ENCODE results near the gene FOXP4. TPM values are rescaled to one million over a fixed set of nuclear protein-coding genes. Genes with fewer than 3 reads are reported as not detected.

FOXP4 gene
- total and polyA plus RNA-seq, 4 donors, result 9.1 to 36.2 (median 21.5) TPM

GRCh38 chr6:41575598-41575997, 29.4 kb downstream of the FOXP4 start:
- 74 to 86% methylated on average over 2 of the region's 2 CpGs for WGBS, 2 donors
- DNase-seq, result no peak
- no peak overlapping the region for H3K4me3 ChIP-seq (ENCODE audit: low read length in 2 of 2)
- H3K4me1 ChIP-seq (ENCODE audit: control insufficient read depth in 1 of 2, insufficient read depth in 2 of 2, low read length in 2 of 2), result no peaks in the 10 kb centered on the region
- H3K27ac ChIP-seq (ENCODE audit: low read depth in 1 of 2, low read length in 2 of 2), result no peak overlapping the region
- no peaks in the 10 kb centered on the region for H3K36me3 ChIP-seq (ENCODE audit: control insufficient read depth in 1 of 2, insufficient read depth in 2 of 2, low read length in 1 of 2)
- intact Hi-C loops (cut with DNase I), result no loop called here
- H3K9me3 ChIP-seq (ENCODE audit: control insufficient read depth, low read length), result no peaks in the 10 kb centered on the region
- H3K27me3 ChIP-seq (ENCODE audit: control insufficient read depth in 1 of 2, insufficient read depth in 2 of 2, low read length in 1 of 2), result no peaks in the 10 kb centered on the region
- no peak for ATAC-seq (ENCODE audit: low FRiP score)

- ATAC-seq (ENCODE audit: low FRiP score) (no peak), DNase-seq (no peak)
- no peaks in the 10 kb centered on the region for H3K36me3 ChIP-seq (ENCODE audit: control insufficient read depth in 1 of 2, insufficient read depth in 2 of 2, low read length in 1 of 2)
- H3K27ac ChIP-seq (ENCODE audit: low read depth in 1 of 2, low read length in 2 of 2), result no peak overlapping the region
- WGBS, 2 donors, result 89 to 90% methylated on average over 4 of the region's 4 CpGs
- no peak overlapping the region for H3K4me3 ChIP-seq (ENCODE audit: low read length in 2 of 2)
- no peaks in the 10 kb centered on the region for H3K4me1 ChIP-seq (ENCODE audit: control insufficient read depth in 1 of 2, insufficient read depth in 2 of 2, low read length in 2 of 2)
- H3K27me3 ChIP-seq (ENCODE audit: control insufficient read depth in 1 of 2, insufficient read depth in 2 of 2, low read length in 1 of 2), result no peaks in the 10 kb centered on the region
- H3K9me3 ChIP-seq (ENCODE audit: control insufficient read depth, low read length), result no peaks in the 10 kb centered on the region
- intact Hi-C loops (cut with DNase I), result no loop called here
Observed at GRCh38 chr6:41576667-41577066, 30.5 kb downstream of the FOXP4 start.

- H3K4me1 ChIP-seq (ENCODE audit: control insufficient read depth in 1 of 2, insufficient read depth in 2 of 2, low read length in 2 of 2), result no peaks in the 10 kb centered on the region
- H3K27ac ChIP-seq (ENCODE audit: low read depth in 1 of 2, low read length in 2 of 2), result no peak overlapping the region
- no peaks in the 10 kb centered on the region for H3K36me3 ChIP-seq (ENCODE audit: control insufficient read depth in 1 of 2, insufficient read depth in 2 of 2, low read length in 1 of 2)
- peak in 1 of 2 donors; percentile 59 for DNase-seq
- H3K4me3 ChIP-seq (ENCODE audit: low read length in 2 of 2), result no peak overlapping the region
- ATAC-seq (ENCODE audit: low FRiP score), result no peak
- intact Hi-C loops (cut with DNase I), result loop anchor here in 1 of 2 donors (2.0 kb wide), 1 partner anchor 31 kb away; the partner anchor contains the start of gene FOXP4
- 42 to 43% methylated on average over 5 of the region's 5 CpGs for WGBS, 2 donors
- no peaks in the 10 kb centered on the region for H3K27me3 ChIP-seq (ENCODE audit: control insufficient read depth in 1 of 2, insufficient read depth in 2 of 2, low read length in 1 of 2)
- H3K9me3 ChIP-seq (ENCODE audit: control insufficient read depth, low read length), result no peaks in the 10 kb centered on the region
Observed at GRCh38 chr6:41577356-41578216, 31.4 kb downstream of the FOXP4 start.

GRCh38 chr6:41578217-41579087, 32.3 kb downstream of the FOXP4 start:
- ATAC-seq (ENCODE audit: low FRiP score) (no peak), DNase-seq (no peak)
- no peak overlapping the region for H3K27ac ChIP-seq (ENCODE audit: low read depth in 1 of 2, low read length in 2 of 2)
- H3K36me3 ChIP-seq (ENCODE audit: control insufficient read depth in 1 of 2, insufficient read depth in 2 of 2, low read length in 1 of 2), result no peaks in the 10 kb centered on the region
- H3K4me1 ChIP-seq (ENCODE audit: control insufficient read depth in 1 of 2, insufficient read depth in 2 of 2, low read length in 2 of 2), result no peaks in the 10 kb centered on the region
- intact Hi-C loops (cut with DNase I), result loop anchor here in 1 of 2 donors (2.0 kb wide), 1 partner anchor 32 kb away; the partner anchor contains the start of gene FOXP4
- H3K9me3 ChIP-seq (ENCODE audit: control insufficient read depth, low read length), result no peaks in the 10 kb centered on the region
- H3K27me3 ChIP-seq (ENCODE audit: control insufficient read depth in 1 of 2, insufficient read depth in 2 of 2, low read length in 1 of 2), result no peaks in the 10 kb centered on the region
- WGBS, 2 donors, result 11 to 14% methylated on average over 10 of the region's 10 CpGs
- H3K4me3 ChIP-seq (ENCODE audit: low read length in 2 of 2), result no peak overlapping the region

- 70 to 75% methylated on average over 3 of the region's 3 CpGs for WGBS, 2 donors
- H3K4me3 ChIP-seq (ENCODE audit: low read length in 2 of 2), result no peak overlapping the region
- H3K36me3 ChIP-seq (ENCODE audit: control insufficient read depth in 1 of 2, insufficient read depth in 2 of 2, low read length in 1 of 2), result no peaks in the 10 kb centered on the region
- H3K27ac ChIP-seq (ENCODE audit: low read depth in 1 of 2, low read length in 2 of 2), result no peak overlapping the region
- H3K27me3 ChIP-seq (ENCODE audit: control insufficient read depth in 1 of 2, insufficient read depth in 2 of 2, low read length in 1 of 2), result no peaks in the 10 kb centered on the region
- H3K4me1 ChIP-seq (ENCODE audit: control insufficient read depth in 1 of 2, insufficient read depth in 2 of 2, low read length in 2 of 2), result no peaks in the 10 kb centered on the region
- ATAC-seq (ENCODE audit: low FRiP score) (no peak), DNase-seq (no peak)
- intact Hi-C loops (cut with DNase I), result loop anchor here in 1 of 2 donors (2.0 kb wide), 1 partner anchor 32 kb away; the partner anchor contains the start of gene FOXP4
- H3K9me3 ChIP-seq (ENCODE audit: control insufficient read depth, low read length), result no peaks in the 10 kb centered on the region
Observed at GRCh38 chr6:41579088-41579610, 33.0 kb downstream of the FOXP4 start.

GRCh38 chr6:41580690-41581089, 34.5 kb downstream of the FOXP4 start:
- H3K27me3 ChIP-seq (ENCODE audit: control insufficient read depth in 1 of 2, insufficient read depth in 2 of 2, low read length in 1 of 2), result no peaks in the 10 kb centered on the region
- H3K27ac ChIP-seq (ENCODE audit: low read depth in 1 of 2, low read length in 2 of 2), result no peak overlapping the region
- 69 to 74% methylated on average over 7 of the region's 7 CpGs for WGBS, 2 donors
- no peak for ATAC-seq (ENCODE audit: low FRiP score)
- intact Hi-C loops (cut with DNase I), result no loop called here
- H3K9me3 ChIP-seq (ENCODE audit: control insufficient read depth, low read length), result no peaks in the 10 kb centered on the region
- no peak for DNase-seq
- H3K4me3 ChIP-seq (ENCODE audit: low read length in 2 of 2), result no peak overlapping the region
- H3K36me3 ChIP-seq (ENCODE audit: control insufficient read depth in 1 of 2, insufficient read depth in 2 of 2, low read length in 1 of 2), result no peaks in the 10 kb centered on the region
- no peaks in the 10 kb centered on the region for H3K4me1 ChIP-seq (ENCODE audit: control insufficient read depth in 1 of 2, insufficient read depth in 2 of 2, low read length in 2 of 2)

- Histone ChIP-seq H3K36me3 (ENCODE audit: control insufficient read depth in 1 of 2, insufficient read depth in 2 of 2, low read length in 1 of 2) (no peaks in the 10 kb centered on the region), H3K4me3 (ENCODE audit: low read length in 2 of 2) (no peak overlapping the region), H3K27me3 (ENCODE audit: control insufficient read depth in 1 of 2, insufficient read depth in 2 of 2, low read length in 1 of 2) (no peaks in the 10 kb centered on the region), H3K4me1 (ENCODE audit: control insufficient read depth in 1 of 2, insufficient read depth in 2 of 2, low read length in 2 of 2) (no peaks in the 10 kb centered on the region), H3K9me3 (ENCODE audit: control insufficient read depth, low read length) (no peaks in the 10 kb centered on the region), H3K27ac (ENCODE audit: low read depth in 1 of 2, low read length in 2 of 2) (no peak overlapping the region)
- ATAC-seq (ENCODE audit: low FRiP score) (peak; percentile 57), DNase-seq (peak; percentile 90 to 93)
- 15 to 17% methylated on average over 12 of the region's 12 CpGs for WGBS, 2 donors
- intact Hi-C loops (cut with DNase I), result no loop called here
Observed at GRCh38 chr6:41581381-41581991, 35.3 kb downstream of the FOXP4 start.

GRCh38 chr6:41582540-41582939, 36.4 kb downstream of the FOXP4 start:
- no peaks in the 10 kb centered on the region for H3K36me3 ChIP-seq (ENCODE audit: control insufficient read depth in 1 of 2, insufficient read depth in 2 of 2, low read length in 1 of 2)
- H3K9me3 ChIP-seq (ENCODE audit: control insufficient read depth, low read length), result no peaks in the 10 kb centered on the region
- intact Hi-C loops (cut with DNase I), result no loop called here
- no peaks in the 10 kb centered on the region for H3K27me3 ChIP-seq (ENCODE audit: control insufficient read depth in 1 of 2, insufficient read depth in 2 of 2, low read length in 1 of 2)
- no peak overlapping the region for H3K27ac ChIP-seq (ENCODE audit: low read depth in 1 of 2, low read length in 2 of 2)
- ATAC-seq (ENCODE audit: low FRiP score), result no peak
- WGBS, 2 donors, result 98 to 100% methylated on average over 5 of the region's 5 CpGs
- no peaks in the 10 kb centered on the region for H3K4me1 ChIP-seq (ENCODE audit: control insufficient read depth in 1 of 2, insufficient read depth in 2 of 2, low read length in 2 of 2)
- no peak for DNase-seq
- no peak overlapping the region for H3K4me3 ChIP-seq (ENCODE audit: low read length in 2 of 2)
